HepG2 (cell line): ENCODE results near the gene ARHGEF6. TPM values are rescaled to one million over a fixed set of nuclear protein-coding genes. Genes with fewer than 3 reads are reported as not detected.

ENCODE experiments used
- ATAC-seq: fragments of 200-7000 bp; cut with Tn5 transposase; 3 replicates; pipeline ENCODE4 v1.9.1; 2020; ENCODE audit warnings: mild to moderate bottlenecking, moderate library complexity
- BruUV-seq: library from RNA; stranded (reverse); fragments of 400-500 nt; replicated peaks from 2 replicates; lab custom pipeline; 2021; lab: Mats Ljungman, UMichigan
- CTCF ChIA-PET: fragments of 300-600 bp; formaldehyde crosslinking; extraction: SDS; loops from one replicate; lab custom pipeline; 2021; ENCODE audit warnings: low total read pairs, inconsistent platforms, low intra/inter-chr PET ratio; lab: Yijun Ruan, JAX
- POLR2A ChIA-PET: fragments of 350-600 bp; sonication (Branson Sonifier 250); formaldehyde crosslinking; loops from one replicate; lab custom pipeline; 2020; ENCODE audit warnings: antibody characterized with exemption, inconsistent platforms; lab: Yijun Ruan, JAX
- DNase-seq: peaks from one replicate; pipeline ENCODE4 v3.0.0-alpha.2; 2015; ENCODE audit warnings: low spot score
- FAIRE-seq: peaks from 3 replicates; lab custom pipeline; 2011; peaks lifted over from hg19 to GRCh38; lab: Jason Lieb, UNC
- H2AFZ ChIP-seq: one replicate; pipeline ENCODE4 v1.6.1; 2011; ENCODE audit warnings: low read length, inconsistent platforms
- H3K27ac ChIP-seq: fragments of 300-600 bp; 3 replicates; pipeline ENCODE4 v1.8.0; 2011; ENCODE audit warnings: mixed run types, mild to moderate bottlenecking, mixed read lengths, low read length, inconsistent platforms; ENCODE audit not compliant: insufficient read depth; ENCODE audit errors: extremely low read length
- H3K27me3 ChIP-seq, 2 experiments: fragments of 200-600 bp in 1 of 2; 2 replicates in 1 of 2; 3 replicates in 1 of 2; pipeline versions ENCODE4 v1.6.0 to v1.8.0; 2011; ENCODE audit warnings: low read length in 2 of 2, mild to moderate bottlenecking in 2 of 2, moderate library complexity in 2 of 2, inconsistent platforms in 1 of 2; ENCODE audit not compliant: insufficient read depth in 2 of 2, control insufficient read depth in 1 of 2
- H3K36me3 ChIP-seq, 2 experiments: fragments of 200-600 bp in 1 of 2; replicated peaks in 1 of 2; 2 replicates in 1 of 2; 3 replicates in 1 of 2; pipeline versions ENCODE4 v1.5.1 to v1.8.0; 2011; ENCODE audit warnings: low read length in 2 of 2, inconsistent platforms in 1 of 2; ENCODE audit not compliant: insufficient read depth in 2 of 2, control insufficient read depth in 1 of 2
- H3K4me1 ChIP-seq: 2 replicates; pipeline ENCODE4 v1.5.1; 2012; ENCODE audit warnings: low read length, inconsistent platforms; ENCODE audit not compliant: insufficient read depth
- H3K4me2 ChIP-seq: 2 replicates; pipeline ENCODE4 v1.6.0; 2011; ENCODE audit warnings: low read depth, low read length, inconsistent platforms
- H3K4me3 ChIP-seq, 3 experiments: fragments of 200-600 bp in 1 of 3; sonication (generic), shearing (Covaris generic) in 1 of 3; replicated peaks in 1 of 3; 2 replicates each; pipeline ENCODE4 v1.5.1; 2011 to 2016; ENCODE audit warnings: low read length in 3 of 3, inconsistent platforms in 2 of 3, low read depth in 2 of 3, mild to moderate bottlenecking in 2 of 3, control low read depth in 1 of 3, mixed read lengths in 1 of 3; ENCODE audit not compliant: insufficient read depth in 1 of 3
- H3K79me2 ChIP-seq: one replicate; pipeline ENCODE4 v1.6.1; 2011; ENCODE audit warnings: low read length, inconsistent platforms; ENCODE audit not compliant: insufficient read depth
- H3K9ac ChIP-seq: 2 replicates; pipeline ENCODE4 v1.6.0; 2011; ENCODE audit warnings: mild to moderate bottlenecking, low read depth, low read length, inconsistent platforms; ENCODE audit not compliant: insufficient read depth
- H3K9me3 ChIP-seq: 2 replicates; pipeline ENCODE4 v1.5.1; 2012; ENCODE audit warnings: mild to moderate bottlenecking, low read length
- H4K20me1 ChIP-seq: 2 replicates; pipeline ENCODE4 v1.6.0; 2011; ENCODE audit warnings: inconsistent platforms, mild to moderate bottlenecking, low read length, moderate library complexity; ENCODE audit not compliant: insufficient read depth
- CREB1 ChIP-seq, 2 experiments: fragments of 450-650 bp in 1 of 2; IDR thresholded peaks; 2 replicates each; pipeline ENCODE4 v1.6.1; 2016 to 2017; ENCODE audit warnings: control low read depth in 1 of 2, mild to moderate bottlenecking in 1 of 2, missing compliant biosample characterization in 1 of 2, missing genetic modification characterization in 1 of 2
- KLF12 ChIP-seq: sonication (generic); formaldehyde crosslinking; IDR thresholded peaks from 2 replicates; pipeline ENCODE4 v1.4.0; 2020; ENCODE audit warnings: missing genetic modification reagents, borderline replicate concordance
- NRL ChIP-seq: sonication (generic); formaldehyde crosslinking; IDR thresholded peaks from 2 replicates; pipeline ENCODE4 v1.5.0; 2020; ENCODE audit warnings: missing genetic modification reagents, mild to moderate bottlenecking, moderate library complexity, borderline replicate concordance
- PBX3 ChIP-seq: sonication (generic); formaldehyde crosslinking; IDR thresholded peaks from 2 replicates; pipeline ENCODE4 v1.8.1; 2023; ENCODE audit warnings: missing genetic modification reagents, inconsistent platforms, borderline replicate concordance
- ZBTB7A ChIP-seq: sonication (generic); formaldehyde crosslinking; IDR thresholded peaks from 2 replicates; pipeline ENCODE4 v1.8.0; 2022; ENCODE audit warnings: mild to moderate bottlenecking, missing genetic modification reagents
- ZFP1 ChIP-seq: IDR thresholded peaks from 2 replicates; pipeline ENCODE4 v1.6.1; 2016
- ZNF17 ChIP-seq: sonication (generic); formaldehyde crosslinking; IDR thresholded peaks from 2 replicates; pipeline ENCODE4 v1.5.0; 2020; ENCODE audit warnings: mild to moderate bottlenecking, missing genetic modification reagents
- ZNF235 ChIP-seq: sonication (generic); formaldehyde crosslinking; IDR thresholded peaks from 2 replicates; pipeline ENCODE4 v1.8.1; 2023; ENCODE audit warnings: mild to moderate bottlenecking, missing genetic modification reagents, borderline replicate concordance
- ZNF382 ChIP-seq: sonication (generic); formaldehyde crosslinking; IDR thresholded peaks from 2 replicates; pipeline ENCODE4 v1.5.0; 2020; ENCODE audit warnings: missing genetic modification reagents, mild to moderate bottlenecking, borderline replicate concordance
- ZNF451 ChIP-seq: sonication (generic); formaldehyde crosslinking; IDR thresholded peaks from 2 replicates; pipeline ENCODE4 v1.5.0; 2020; ENCODE audit warnings: mild to moderate bottlenecking, missing genetic modification reagents
- ZNF546 ChIP-seq: sonication (generic); formaldehyde crosslinking; conservative IDR thresholded peaks from 2 replicates; pipeline ENCODE4 v1.8.1; 2023; ENCODE audit warnings: mild to moderate bottlenecking, missing genetic modification reagents
- ZNF724P ChIP-seq: sonication (generic); formaldehyde crosslinking; IDR thresholded peaks from 2 replicates; pipeline ENCODE4 v1.8.0; 2022; ENCODE audit warnings: missing genetic modification reagents, borderline replicate concordance
- in situ Hi-C: cut with HindIII; loops from 2 replicates; pipeline ENCODE4 v1.10.0; 2017; ENCODE audit warnings: low pct_unique_long_range_greater_than_20kb; ENCODE audit not compliant: extremely low pct_ligation_motif_present
- intact Hi-C: fragments of 100-400 bp; cut with micrococcal nuclease; formaldehyde crosslinking; loops from one replicate; pipeline ENCODE4 v1.10.0; 2022; ENCODE audit not compliant: unreplicated experiment
- polyA plus RNA-seq, 8 experiments: library from polyadenylated mRNA; depleted of rRNA in 3 of 8; stranded (reverse) in 7 of 8; unstranded in 1 of 8; fragments of >200 nt; fragmentation: Illumina TruSeq in 4 of 8; extraction: Trizol in 4 of 8; gene quantifications; 2 replicates each; pipeline versions ENCODE4 v1.2.1 to v1.2.3, GENCODE V29; 2011 to 2016; ENCODE audit warnings: low read depth in 4 of 8, missing spikeins in 1 of 8, mixed read lengths in 1 of 8; ENCODE audit not compliant: insufficient read depth in 1 of 8
- total RNA-seq, 5 experiments: library from RNA; depleted of rRNA; stranded (reverse); fragments of >200 nt; fragmentation: Illumina TruSeq; extraction: Trizol; gene quantifications; 2 replicates each; pipeline ENCODE4 v1.2.3, GENCODE V29; 2016; ENCODE audit warnings: low read depth in 1 of 5
- TF ChIP-seq, protein P1 (sequence below): IDR thresholded peaks from 2 replicates; pipeline ENCODE4 v1.6.1; 2018; ENCODE audit warnings: missing genetic modification reagents, mild to moderate bottlenecking, missing compliant biosample characterization
- TF ChIP-seq, protein P2 (sequence below): sonication (generic); formaldehyde crosslinking; IDR thresholded peaks from 2 replicates; pipeline ENCODE4 v1.8.0; 2022; ENCODE audit warnings: mild to moderate bottlenecking, missing genetic modification reagents, moderate library complexity
- TF ChIP-seq, protein P3 (sequence below): sonication (generic); formaldehyde crosslinking; IDR thresholded peaks from 2 replicates; pipeline ENCODE4 v1.5.0; 2020; ENCODE audit warnings: missing genetic modification reagents

ARHGEF6 gene
- total and polyA plus RNA-seq, 2 of the 13 experiments (the other 11 are each of a cell fraction or from before 2014, with no cell fraction given), result 0.03 TPM; not detected in 1

DNA sequence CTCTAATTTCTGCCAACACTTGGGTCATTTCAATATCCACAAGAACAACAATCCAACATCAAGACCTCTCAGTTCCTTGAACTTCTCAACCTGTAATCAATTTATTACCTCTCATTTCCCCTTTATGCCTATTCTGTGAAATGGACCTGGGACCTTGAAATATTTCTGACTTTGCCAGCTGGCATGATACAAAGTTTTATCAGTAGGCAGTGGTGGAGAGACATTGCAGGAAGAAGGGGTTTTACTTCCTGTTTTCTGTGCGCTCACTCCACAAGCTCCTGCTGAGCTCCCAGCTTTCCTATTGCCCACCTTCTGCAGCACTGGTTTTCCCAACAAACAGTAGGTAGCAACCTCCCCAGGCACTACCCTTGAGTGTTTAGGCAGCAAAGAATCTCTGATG, 3.5 kb upstream of the ARHGEF6 start (continued):
- TF ChIP-seq, protein P1, sequence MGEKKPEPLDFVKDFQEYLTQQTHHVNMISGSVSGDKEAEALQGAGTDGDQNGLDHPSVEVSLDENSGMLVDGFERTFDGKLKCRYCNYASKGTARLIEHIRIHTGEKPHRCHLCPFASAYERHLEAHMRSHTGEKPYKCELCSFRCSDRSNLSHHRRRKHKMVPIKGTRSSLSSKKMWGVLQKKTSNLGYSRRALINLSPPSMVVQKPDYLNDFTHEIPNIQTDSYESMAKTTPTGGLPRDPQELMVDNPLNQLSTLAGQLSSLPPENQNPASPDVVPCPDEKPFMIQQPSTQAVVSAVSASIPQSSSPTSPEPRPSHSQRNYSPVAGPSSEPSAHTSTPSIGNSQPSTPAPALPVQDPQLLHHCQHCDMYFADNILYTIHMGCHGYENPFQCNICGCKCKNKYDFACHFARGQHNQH (CRISPR knock-in tag), result no peak
- TF ChIP-seq PBX3 (CRISPR knock-in tag) (no peak), CREB1 (IDR thresholded peaks at IDR 0.05) (no peak), CREB1 (CRISPR knock-in tag; IDR thresholded peaks at IDR 0.05) (no peak), ZBTB7A (CRISPR knock-in tag) (no peak), ZNF546 (CRISPR knock-in tag) (no peak), ZFP1 (no peak)
- TF ChIP-seq, protein P2, sequence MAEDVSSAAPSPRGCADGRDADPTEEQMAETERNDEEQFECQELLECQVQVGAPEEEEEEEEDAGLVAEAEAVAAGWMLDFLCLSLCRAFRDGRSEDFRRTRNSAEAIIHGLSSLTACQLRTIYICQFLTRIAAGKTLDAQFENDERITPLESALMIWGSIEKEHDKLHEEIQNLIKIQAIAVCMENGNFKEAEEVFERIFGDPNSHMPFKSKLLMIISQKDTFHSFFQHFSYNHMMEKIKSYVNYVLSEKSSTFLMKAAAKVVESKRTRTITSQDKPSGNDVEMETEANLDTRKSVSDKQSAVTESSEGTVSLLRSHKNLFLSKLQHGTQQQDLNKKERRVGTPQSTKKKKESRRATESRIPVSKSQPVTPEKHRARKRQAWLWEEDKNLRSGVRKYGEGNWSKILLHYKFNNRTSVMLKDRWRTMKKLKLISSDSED (CRISPR knock-in tag), result no peak

GRCh38 chrX:136783159-136783558, 2.4 kb upstream of the ARHGEF6 start:
- no TSS peak for BruUV-seq
- in situ Hi-C loops (no loop called here), intact Hi-C loops (no loop called here)
- no peak for DNase-seq
- ATAC-seq, result no peak
- Histone ChIP-seq H3K9ac (no peak overlapping the region), H3K4me1 (no peaks in the 10 kb centered on the region), H3K9me3 (no peaks in the 10 kb centered on the region), H3K36me3 (no peaks in the 10 kb centered on the region), H3K27ac (no peak overlapping the region), H3K27me3 (no peaks in the 10 kb centered on the region; a peak in 1 of 5 replicates), H2AFZ (no peak overlapping the region), H3K4me2 (no peak overlapping the region), H3K79me2 (no peaks in the 10 kb centered on the region), H4K20me1 (no peaks in the 10 kb centered on the region), H3K4me3 (no peak overlapping the region)
- FAIRE-seq, result no peak
- ChIA-PET CTCF (no interaction called here), POLR2A (no interaction called here)
- no peak for TF ChIP-seq ZNF724P (CRISPR knock-in tag)
- no peak for TF ChIP-seq ZNF451 (CRISPR knock-in tag)
- TF ChIP-seq ZNF235, result no peak
- no peak for TF ChIP-seq ZNF17 (CRISPR knock-in tag)
- TF ChIP-seq NRL (CRISPR knock-in tag), result no peak
- TF ChIP-seq ZNF382 (CRISPR knock-in tag), result no peak
- TF ChIP-seq KLF12 (CRISPR knock-in tag), result no peak
- TF ChIP-seq, protein P3, sequence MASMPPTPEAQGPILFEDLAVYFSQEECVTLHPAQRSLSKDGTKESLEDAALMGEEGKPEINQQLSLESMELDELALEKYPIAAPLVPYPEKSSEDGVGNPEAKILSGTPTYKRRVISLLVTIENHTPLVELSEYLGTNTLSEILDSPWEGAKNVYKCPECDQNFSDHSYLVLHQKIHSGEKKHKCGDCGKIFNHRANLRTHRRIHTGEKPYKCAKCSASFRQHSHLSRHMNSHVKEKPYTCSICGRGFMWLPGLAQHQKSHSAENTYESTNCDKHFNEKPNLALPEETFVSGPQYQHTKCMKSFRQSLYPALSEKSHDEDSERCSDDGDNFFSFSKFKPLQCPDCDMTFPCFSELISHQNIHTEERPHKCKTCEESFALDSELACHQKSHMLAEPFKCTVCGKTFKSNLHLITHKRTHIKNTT, result no peak
